Sigmoid colon (tissue), 4 donors: ENCODE measurements around the gene TRAP1.

Experiments used
- CTCF ChIP-seq, 4 experiments: fragments of 450-650 bp in 3 of 4; fragments of 200-600 bp in 1 of 4; IDR thresholded peaks; one replicate each; pipeline ENCODE4 v1.5.1; 2016 to 2019; ENCODE audit warnings: antibody characterized with exemption in 4 of 4, mild to moderate bottlenecking in 3 of 4, moderate library complexity in 2 of 4
- EP300 ChIP-seq, 4 donors: sonication (generic); formaldehyde crosslinking; IDR thresholded peaks; one replicate each; pipeline ENCODE4 v1.6.1; 2017; ENCODE audit warnings: antibody characterized with exemption in 4 of 4
- POLR2A ChIP-seq, 2 donors: fragments of 450-650 bp; IDR thresholded peaks; one replicate each; pipeline ENCODE4 v1.6.1; 2016; ENCODE audit warnings: antibody characterized with exemption in 2 of 2, mild to moderate bottlenecking in 2 of 2, moderate library complexity in 2 of 2
- POLR2AphosphoS5 ChIP-seq, 4 donors: sonication (generic); formaldehyde crosslinking; IDR thresholded peaks; one replicate each; pipeline ENCODE4 v1.6.1; 2017; ENCODE audit warnings: antibody characterized with exemption in 4 of 4

- TF ChIP-seq POLR2A (IDR thresholded peaks at IDR 0.05) (no peak), EP300 (IDR thresholded peaks at IDR 0.05) (no peak), CTCF (IDR thresholded peaks at IDR 0.05) (no peak), POLR2AphosphoS5 (IDR thresholded peaks at IDR 0.05) (no peak)
Observed at GRCh38 chr16:3764409-3764808, 47.1 kb upstream of the TRAP1 start.
